ENCODE measurements around the gene IFT81.

IFT81 gene

GRCh38 chr12:110182281-110182680 lies 58.1 kb downstream of the IFT81 start:
- no peak overlapping the region for H3K4me3 ChIP-seq (ENCODE audit: control insufficient read depth, low read depth, low read length)
- TF ChIP-seq CTCF (conservative IDR thresholded peaks at IDR 0.05; ENCODE audit: control insufficient read depth, insufficient read depth, low read depth, low read length), result no peak
- no peak for DNase-seq (ENCODE audit: low read depth)

GRCh38 chr12:110183386-110183785 lies 59.2 kb downstream of the IFT81 start:
- no peak for DNase-seq (ENCODE audit: low read depth)
- H3K4me3 ChIP-seq (ENCODE audit: control insufficient read depth, low read depth, low read length), result no peak overlapping the region
- no peak for TF ChIP-seq CTCF (conservative IDR thresholded peaks at IDR 0.05; ENCODE audit: control insufficient read depth, insufficient read depth, low read depth, low read length)

GRCh38 chr12:110185626-110186025 lies 61.5 kb downstream of the IFT81 start:
- H3K4me3 ChIP-seq (ENCODE audit: control insufficient read depth, low read depth, low read length), result no peak overlapping the region
- DNase-seq (ENCODE audit: low read depth), result no peak
- TF ChIP-seq CTCF (conservative IDR thresholded peaks at IDR 0.05; ENCODE audit: control insufficient read depth, insufficient read depth, low read depth, low read length), result no peak

GRCh38 chr12:110186059-110186458 lies 61.9 kb downstream of the IFT81 start:
- DNase-seq (ENCODE audit: low read depth), result no peak
- no peak for TF ChIP-seq CTCF (conservative IDR thresholded peaks at IDR 0.05; ENCODE audit: control insufficient read depth, insufficient read depth, low read depth, low read length)
- H3K4me3 ChIP-seq (ENCODE audit: control insufficient read depth, low read depth, low read length), result no peak overlapping the region

GRCh38 chr12:110193196-110193595 lies 69.0 kb downstream of the IFT81 start:
- no peak for DNase-seq (ENCODE audit: low read depth)
- no peak for TF ChIP-seq CTCF (conservative IDR thresholded peaks at IDR 0.05; ENCODE audit: control insufficient read depth, insufficient read depth, low read depth, low read length)
- no peak overlapping the region for H3K4me3 ChIP-seq (ENCODE audit: control insufficient read depth, low read depth, low read length)

GRCh38 chr12:110197003-110197402 lies 72.8 kb downstream of the IFT81 start:
- no peak for TF ChIP-seq CTCF (conservative IDR thresholded peaks at IDR 0.05; ENCODE audit: control insufficient read depth, insufficient read depth, low read depth, low read length)
- DNase-seq (ENCODE audit: low read depth), result no peak
- no peak overlapping the region for H3K4me3 ChIP-seq (ENCODE audit: control insufficient read depth, low read depth, low read length)

- DNase-seq (ENCODE audit: low read depth), result no peak
- H3K4me3 ChIP-seq (ENCODE audit: control insufficient read depth, low read depth, low read length), result no peak overlapping the region
- no peak for TF ChIP-seq CTCF (conservative IDR thresholded peaks at IDR 0.05; ENCODE audit: control insufficient read depth, insufficient read depth, low read depth, low read length)
These were observed 74.2 kb downstream of the IFT81 start for GRCh38 chr12:110198386-110198785.

Data from fibroblast of mammary gland (primary cell).